ENCODE data around the gene GCGR.

The GCGR gene

GRCh38 chr17:81859906-81860755 is 56.2 kb downstream of the GCGR start, which contains the start of gene P4HB:
Gene P4HB (minus strand): TSS chr17:81860535. CDS start chr17:81860471, 64 bp downstream.
- Histone ChIP-seq H3K4me3 (ENCODE audit: low read length) (peak within 1 kb of the TSS; percentile 95), H3K4me1 (ENCODE audit: insufficient read depth, low read length) (0 out of 2 replicates have a peak, but pooled peaks cover 4% of the 10 kb centered on the region), H3K27me3 (ENCODE audit: insufficient read depth, low read length) (no peaks in the 10 kb centered on the region), H3K9ac (ENCODE audit: low read depth, low read length) (peak within 1 kb of the TSS; percentile 93), H3K27ac (ENCODE audit: low read length) (no peak within 1 kb of the TSS), H3K9me3 (ENCODE audit: insufficient read depth, low read depth, low read length) (no peaks in the 10 kb centered on the region), H3K36me3 (ENCODE audit: insufficient read depth, low read depth, low read length) (peaks cover 54% of the 10 kb centered on the region)

GRCh38 chr17:81860756-81861568 is 57.0 kb downstream of the GCGR start:
- Histone ChIP-seq H3K4me1 (ENCODE audit: insufficient read depth, low read length) (0 out of 2 replicates have a peak, but pooled peaks cover 4% of the 10 kb centered on the region), H3K27ac (ENCODE audit: low read length) (no peak overlapping the region), H3K9ac (ENCODE audit: low read depth, low read length) (peak overlapping the region; percentile 93), H3K27me3 (ENCODE audit: insufficient read depth, low read length) (no peaks in the 10 kb centered on the region), H3K9me3 (ENCODE audit: insufficient read depth, low read depth, low read length) (no peaks in the 10 kb centered on the region), H3K4me3 (ENCODE audit: low read length) (peak overlapping the region; percentile 95), H3K36me3 (ENCODE audit: insufficient read depth, low read depth, low read length) (peaks cover 54% of the 10 kb centered on the region)

DNA sequence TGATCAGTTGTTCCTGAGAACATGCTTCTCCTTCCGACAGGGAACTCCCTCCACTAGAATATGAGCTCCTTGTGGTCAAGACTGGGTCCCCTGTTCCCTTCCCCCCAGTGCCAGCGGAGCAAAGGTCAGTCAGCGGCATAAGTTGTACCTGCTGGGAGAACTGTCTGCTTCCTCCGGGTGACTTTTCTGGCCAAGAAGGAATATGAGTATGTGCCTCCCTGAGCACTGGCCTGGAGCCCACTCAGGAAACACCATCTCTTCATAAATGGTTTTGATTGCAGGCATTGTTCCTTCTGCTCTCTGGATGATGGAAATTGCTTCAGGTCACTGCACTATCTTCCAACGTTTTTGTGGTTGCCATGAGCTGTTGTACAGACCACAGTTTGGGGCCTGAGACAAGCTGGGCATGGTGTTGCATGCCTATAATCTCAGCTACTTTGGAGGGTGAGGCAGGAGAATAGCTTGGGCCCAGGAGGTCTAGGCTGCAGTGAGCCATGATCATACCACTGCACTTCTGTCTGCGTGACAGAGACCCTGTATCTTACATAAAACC is 59.2 kb downstream of the GCGR start:
- Histone ChIP-seq H3K9ac (ENCODE audit: low read depth, low read length) (no peak overlapping the region), H3K27ac (ENCODE audit: low read length) (no peak overlapping the region), H3K36me3 (ENCODE audit: insufficient read depth, low read depth, low read length) (peaks cover 40% of the 10 kb centered on the region), H3K27me3 (ENCODE audit: insufficient read depth, low read length) (no peaks in the 10 kb centered on the region), H3K9me3 (ENCODE audit: insufficient read depth, low read depth, low read length) (no peaks in the 10 kb centered on the region), H3K4me3 (ENCODE audit: low read length) (no peak overlapping the region), H3K4me1 (ENCODE audit: insufficient read depth, low read length) (0 out of 2 replicates have a peak, but pooled peaks cover 4% of the 10 kb centered on the region)
